DOHH2 (cell line): ENCODE measurements around the gene ZNF708.

Experiments
- H3F3A ChIP-seq: fragments of 200-600 bp; sonication (generic), shearing (Covaris generic); 2 replicates; pipeline ENCODE4 v1.6.0; 2016; ENCODE audit warnings: antibody characterized with exemption, mild to moderate bottlenecking; ENCODE audit not compliant: control insufficient read depth, insufficient read depth
- H3K27ac ChIP-seq: fragments of 200-600 bp; sonication (generic); 2 replicates; pipeline ENCODE4 v1.5.1; 2014; ENCODE audit warnings: low read depth, mild to moderate bottlenecking, low read length, moderate library complexity
- H3K27me3 ChIP-seq: fragments of 200-600 bp; sonication (generic); 2 replicates; pipeline ENCODE4 v1.6.1; 2014; ENCODE audit warnings: mild to moderate bottlenecking, low read length, mixed read lengths; ENCODE audit not compliant: control insufficient read depth
- H3K36me3 ChIP-seq: fragments of 200-600 bp; sonication (generic); 2 replicates; pipeline ENCODE4 v1.6.1; 2014; ENCODE audit warnings: mild to moderate bottlenecking, low read length, moderate library complexity, mixed read lengths; ENCODE audit not compliant: control insufficient read depth
- H3K4me1 ChIP-seq: fragments of 200-600 bp; sonication (generic); 2 replicates; pipeline ENCODE4 v1.6.1; 2014; ENCODE audit warnings: mild to moderate bottlenecking, low read length, mixed read lengths; ENCODE audit not compliant: control insufficient read depth
- H3K4me2 ChIP-seq: fragments of 200-600 bp; sonication (generic); 2 replicates; pipeline ENCODE4 v1.6.0; 2014; ENCODE audit warnings: mild to moderate bottlenecking, low read length, moderate library complexity
- H3K4me3 ChIP-seq: fragments of 200-600 bp; sonication (generic); 2 replicates; pipeline ENCODE4 v1.5.1; 2014; ENCODE audit warnings: mild to moderate bottlenecking, low read length, mixed read lengths
- H3K79me2 ChIP-seq: fragments of 200-600 bp; sonication (generic); 2 replicates; pipeline ENCODE4 v1.6.1; 2014; ENCODE audit warnings: mild to moderate bottlenecking, low read length, mixed read lengths; ENCODE audit not compliant: control insufficient read depth
- H3K9me2 ChIP-seq: fragments of 200-600 bp; sonication (generic); replicated peaks from 2 replicates; pipeline ENCODE4 v1.6.1; 2014; ENCODE audit warnings: mild to moderate bottlenecking, low read length, mixed read lengths; ENCODE audit not compliant: control insufficient read depth
- H3K9me3 ChIP-seq: fragments of 200-600 bp; sonication (generic); 2 replicates; pipeline ENCODE4 v1.6.1; 2014; ENCODE audit warnings: antibody characterized with exemption, low read length, mixed read lengths; ENCODE audit not compliant: control insufficient read depth, insufficient read depth
- H4K20me1 ChIP-seq: fragments of 200-600 bp; sonication (generic); 2 replicates; pipeline ENCODE4 v1.6.0; 2014; ENCODE audit warnings: low read depth, mild to moderate bottlenecking, antibody characterized with exemption, low read length, moderate library complexity; ENCODE audit not compliant: control insufficient read depth, insufficient read depth
- CTCF ChIP-seq: fragments of 200-600 bp; sonication (generic); IDR thresholded peaks from one replicate; pipeline ENCODE4 v1.5.1; 2014; ENCODE audit warnings: antibody characterized with exemption, mild to moderate bottlenecking, low read depth, low read length; ENCODE audit not compliant: poor library complexity, severe bottlenecking
- EZH2phosphoT487 ChIP-seq: fragments of 200-600 bp; sonication (generic); IDR thresholded peaks from 2 replicates; pipeline ENCODE4 v1.6.1; 2017; ENCODE audit warnings: borderline replicate concordance, mild to moderate bottlenecking, antibody characterized with exemption, low read length, moderate library complexity, mixed read lengths

The ZNF708 gene

GRCh38 chr19:21326169-21326568 is 3.0 kb downstream of the ZNF708 start:
- no peaks in the 10 kb centered on the region for H3K9me2 ChIP-seq
- H4K20me1 ChIP-seq, result no peaks in the 10 kb centered on the region
- H3K79me2 ChIP-seq, result peaks cover 78% of the 10 kb centered on the region
- H3K4me2 ChIP-seq, result no peak overlapping the region
- no peaks in the 10 kb centered on the region for H3K27me3 ChIP-seq
- H3K27ac ChIP-seq, result no peak overlapping the region
- no peak overlapping the region for H3K4me3 ChIP-seq
- TF ChIP-seq CTCF (no peak), EZH2phosphoT487 (no peak)
- peaks cover 52% of the 10 kb centered on the region for H3K36me3 ChIP-seq
- H3F3A ChIP-seq, result no peaks in the 10 kb centered on the region
- peaks cover 20% of the 10 kb centered on the region for H3K9me3 ChIP-seq
- H3K4me1 ChIP-seq, result peaks cover 15% of the 10 kb centered on the region

- no peak for TF ChIP-seq CTCF
- TF ChIP-seq EZH2phosphoT487, result no peak
- H3F3A ChIP-seq, result no peaks in the 10 kb centered on the region
- no peak overlapping the region for H3K4me2 ChIP-seq
- no peak overlapping the region for H3K27ac ChIP-seq
- peaks cover 54% of the 10 kb centered on the region for H3K36me3 ChIP-seq
- H3K9me3 ChIP-seq, result peaks cover 17% of the 10 kb centered on the region
- no peaks in the 10 kb centered on the region for H4K20me1 ChIP-seq
- H3K4me1 ChIP-seq, result peaks cover 6% of the 10 kb centered on the region
- no peaks in the 10 kb centered on the region for H3K9me2 ChIP-seq
- peaks cover 94% of the 10 kb centered on the region for H3K79me2 ChIP-seq
- H3K27me3 ChIP-seq, result no peaks in the 10 kb centered on the region
- no peak overlapping the region for H3K4me3 ChIP-seq
Measured at GRCh38 chr19:21323000-21323399, 6.2 kb downstream of the ZNF708 start.

GRCh38 chr19:21322528-21322927 is 6.7 kb downstream of the ZNF708 start:
- Histone ChIP-seq H3K9me3 (peaks cover 17% of the 10 kb centered on the region), H3K36me3 (peaks cover 51% of the 10 kb centered on the region), H3K79me2 (peaks cover 94% of the 10 kb centered on the region), H3K9me2 (no peaks in the 10 kb centered on the region), H3F3A (no peaks in the 10 kb centered on the region), H3K27ac (no peak overlapping the region), H4K20me1 (no peaks in the 10 kb centered on the region), H3K27me3 (no peaks in the 10 kb centered on the region), H3K4me2 (no peak overlapping the region), H3K4me3 (no peak overlapping the region), H3K4me1 (peaks cover 1% of the 10 kb centered on the region)
- TF ChIP-seq EZH2phosphoT487, result no peak
- no peak for TF ChIP-seq CTCF

GRCh38 chr19:21321996-21322395 is 7.2 kb downstream of the ZNF708 start:
- Histone ChIP-seq H3K4me3 (no peak overlapping the region), H3K27ac (no peak overlapping the region), H3K9me2 (no peaks in the 10 kb centered on the region), H3F3A (no peaks in the 10 kb centered on the region), H3K27me3 (no peaks in the 10 kb centered on the region), H3K4me2 (no peak overlapping the region), H3K4me1 (no peaks in the 10 kb centered on the region), H3K36me3 (peaks cover 47% of the 10 kb centered on the region), H3K9me3 (peaks cover 17% of the 10 kb centered on the region), H4K20me1 (no peaks in the 10 kb centered on the region), H3K79me2 (peaks cover 95% of the 10 kb centered on the region)
- TF ChIP-seq EZH2phosphoT487 (no peak), CTCF (no peak)
